SK-N-SH (cell line): Measurements from ENCODE around the gene PPP1R37. TPM values are rescaled to one million over a fixed set of nuclear protein-coding genes. Genes with fewer than 3 reads are reported as not detected.

Source experiments
- CTCF ChIA-PET: fragments of 300-600, 350-600 bp; formaldehyde crosslinking; extraction: SDS; loops from one replicate; lab custom pipeline; 2021; lab: Yijun Ruan, JAX
- POLR2A ChIA-PET: fragments of 350-600 bp; sonication (Branson Sonifier 250); formaldehyde crosslinking; extraction: SDS; loops from one replicate; lab custom pipeline; 2020; ENCODE audit warnings: antibody characterized with exemption, inconsistent platforms; lab: Yijun Ruan, JAX
- DNase-seq: peaks from one replicate; pipeline ENCODE4 v3.0.0; 2012
- H2AFZ ChIP-seq: fragments of 200-600 bp; sonication (generic); 2 replicates; pipeline ENCODE4 v1.8.1; 2016; ENCODE audit warnings: antibody characterized with exemption, mild to moderate bottlenecking, low read depth
- H3F3A ChIP-seq: fragments of 200-600 bp; sonication (generic); replicated peaks from 2 replicates; pipeline ENCODE3; 2016; ENCODE audit warnings: antibody characterized with exemption, mild to moderate bottlenecking; ENCODE audit not compliant: insufficient read depth
- H3K27ac ChIP-seq, 2 experiments: fragments of 200-500 bp in 1 of 2; fragments of 200-600 bp in 1 of 2; sonication (Bioruptor generic) in 1 of 2; sonication (generic), shearing (Covaris generic) in 1 of 2; 2 replicates each; pipeline versions ENCODE4 v1.5.1 to v1.6.1; 2014 to 2016; ENCODE audit warnings: low read depth in 2 of 2, inconsistent platforms in 1 of 2, low read length in 1 of 2, mild to moderate bottlenecking in 1 of 2, mixed read lengths in 1 of 2
- H3K27me3 ChIP-seq: fragments of 200-600 bp; sonication (generic), shearing (Covaris generic); 2 replicates; pipeline ENCODE4 v1.6.1; 2016; ENCODE audit warnings: mixed run types; ENCODE audit not compliant: insufficient read depth
- H3K36me3 ChIP-seq, 2 experiments: fragments of 200-500 bp in 1 of 2; fragments of 200-600 bp in 1 of 2; sonication (Bioruptor generic) in 1 of 2; sonication (generic) in 1 of 2; replicated peaks in 1 of 2; 2 replicates each; pipeline versions ENCODE3 to v1.5.1; 2014 to 2016; ENCODE audit warnings: low read length in 1 of 2, mild to moderate bottlenecking in 1 of 2; ENCODE audit not compliant: insufficient read depth in 2 of 2, control insufficient read depth in 1 of 2
- H3K4me1 ChIP-seq, 2 experiments: fragments of 200-500 bp in 1 of 2; fragments of 200-600 bp in 1 of 2; sonication (Bioruptor generic) in 1 of 2; sonication (generic), shearing (Covaris generic) in 1 of 2; 2 replicates each; pipeline versions ENCODE4 v1.5.1 to v1.6.1; 2014 to 2016; ENCODE audit warnings: low read depth in 1 of 2, low read length in 1 of 2, mixed run types in 1 of 2; ENCODE audit not compliant: insufficient read depth in 2 of 2, control insufficient read depth in 1 of 2
- H3K4me2 ChIP-seq: fragments of 200-600 bp; sonication (generic), shearing (Covaris generic); 2 replicates; pipeline ENCODE4 v1.6.1; 2017; ENCODE audit warnings: mixed run types
- H3K4me3 ChIP-seq, 2 experiments: fragments of 200-500 bp in 1 of 2; fragments of 200-600 bp in 1 of 2; sonication (Bioruptor generic) in 1 of 2; sonication (generic), shearing (Covaris generic) in 1 of 2; 2 replicates each; pipeline versions ENCODE4 v1.5.1 to v1.8.1; 2014 to 2016; ENCODE audit warnings: low read depth in 2 of 2, inconsistent platforms in 1 of 2, low read length in 1 of 2, mild to moderate bottlenecking in 1 of 2, mixed read lengths in 1 of 2, moderate library complexity in 1 of 2
- H3K79me2 ChIP-seq: fragments of 200-600 bp; sonication (generic); 2 replicates; pipeline ENCODE4 v1.8.1; 2017; ENCODE audit warnings: mild to moderate bottlenecking; ENCODE audit not compliant: insufficient read depth
- H3K9ac ChIP-seq: fragments of 200-600 bp; sonication (generic); 2 replicates; pipeline ENCODE4 v1.6.1; 2017; ENCODE audit warnings: mixed run types
- H3K9me2 ChIP-seq: fragments of 200-600 bp; sonication (generic); 2 replicates; pipeline ENCODE4 v1.6.1; 2017; ENCODE audit warnings: mixed run types
- H3K9me3 ChIP-seq: fragments of 200-600 bp; sonication (generic); 2 replicates; pipeline ENCODE4 v1.6.1; 2017; ENCODE audit warnings: mixed run types, mild to moderate bottlenecking, moderate library complexity
- H4K20me1 ChIP-seq: fragments of 200-600 bp; sonication (generic); 2 replicates; pipeline ENCODE4 v1.6.1; 2017; ENCODE audit warnings: mild to moderate bottlenecking, mixed run types; ENCODE audit not compliant: insufficient read depth
- CHD2 ChIP-seq: fragments of 150-350 bp; IDR thresholded peaks from 2 replicates; pipeline ENCODE4 v1.6.1; 2018; ENCODE audit warnings: low read length; ENCODE audit not compliant: partially characterized antibody
- EP300 ChIP-seq, 2 experiments: IDR thresholded peaks; 2 replicates each; pipeline versions ENCODE4 v1.4.0 to v1.6.1; 2012; ENCODE audit warnings: borderline replicate concordance in 1 of 2, low read depth in 1 of 2, low read length in 1 of 2
- FOSL2 ChIP-seq: IDR thresholded peaks from 2 replicates; pipeline ENCODE4 v1.4.0; 2012; ENCODE audit warnings: low read depth, mild to moderate bottlenecking, moderate library complexity, borderline replicate concordance
- GABPA ChIP-seq: IDR thresholded peaks from 2 replicates; pipeline ENCODE4 v1.4.0; 2012; ENCODE audit warnings: low read depth, mild to moderate bottlenecking
- IRF3 ChIP-seq: fragments of 150-350 bp; IDR thresholded peaks from 2 replicates; pipeline ENCODE4 v1.6.1; 2016; ENCODE audit warnings: mild to moderate bottlenecking, low read depth, low read length
- JUND ChIP-seq: IDR thresholded peaks from 2 replicates; pipeline ENCODE4 v1.4.0; 2012
- MAX ChIP-seq: IDR thresholded peaks from 2 replicates; pipeline ENCODE4 v1.4.0; 2012; ENCODE audit warnings: low read depth
- MXI1 ChIP-seq: IDR thresholded peaks from 2 replicates; pipeline ENCODE4 v1.6.1; 2012; ENCODE audit warnings: mild to moderate bottlenecking, low read depth, low read length, improper control_type of control experiment
- POLR2AphosphoS5 ChIP-seq: IDR thresholded peaks from 2 replicates; pipeline ENCODE4 v1.6.1; 2012; ENCODE audit warnings: low read depth, low read length
- RAD21 ChIP-seq: IDR thresholded peaks from 2 replicates; pipeline ENCODE4 v1.6.1; 2012; ENCODE audit warnings: mild to moderate bottlenecking, low read length
- RCOR1 ChIP-seq: fragments of 150-350 bp; IDR thresholded peaks from 2 replicates; pipeline ENCODE4 v1.6.1; 2017; ENCODE audit warnings: antibody characterized with exemption, low read length
- REST ChIP-seq: IDR thresholded peaks from 2 replicates; pipeline ENCODE4 v1.6.1; 2012; ENCODE audit warnings: mild to moderate bottlenecking, low read depth, low read length, moderate library complexity
- RFX5 ChIP-seq: IDR thresholded peaks from 2 replicates; pipeline ENCODE4 v1.6.1; 2012; ENCODE audit warnings: mild to moderate bottlenecking, improper control_type of control experiment, low read length
- RXRA ChIP-seq: IDR thresholded peaks from 2 replicates; pipeline ENCODE4 v1.4.0; 2012; ENCODE audit warnings: low read depth, mild to moderate bottlenecking, borderline replicate concordance
- TEAD4 ChIP-seq: IDR thresholded peaks from 2 replicates; pipeline ENCODE4 v1.4.0; 2012; ENCODE audit warnings: mild to moderate bottlenecking, borderline replicate concordance; ENCODE audit not compliant: insufficient read depth
- USF1 ChIP-seq: IDR thresholded peaks from 2 replicates; pipeline ENCODE4 v1.4.0; 2012; ENCODE audit warnings: low read depth, borderline replicate concordance
- YY1 ChIP-seq: IDR thresholded peaks from 2 replicates; pipeline ENCODE4 v1.4.0; 2012; ENCODE audit warnings: low read depth, mild to moderate bottlenecking
- ZBTB33 ChIP-seq: IDR thresholded peaks from 2 replicates; pipeline ENCODE4 v1.4.0; 2012; ENCODE audit warnings: low read depth, borderline replicate concordance
- WGBS: methylation state at CpG from one replicate; pipeline ENCODE4 v1.1.6; 2017; ENCODE audit warnings: low lambda C conversion rate; 5-methylcytosine and 5-hydroxymethylcytosine counted together
- polyA plus RNA-seq, 3 experiments: library from polyadenylated mRNA; depleted of rRNA; stranded (reverse); fragments of >200 nt; gene quantifications; 2 replicates each; pipeline ENCODE4 v1.2.3, GENCODE V29; 2012

The PPP1R37 gene
- polyA plus RNA-seq, 1 of the 3 experiments (the other 2 are of a cell fraction) = 24.4 TPM

- Histone ChIP-seq H3K9ac (no peak overlapping the region), H4K20me1 (no peaks in the 10 kb centered on the region), H3K9me3 (no peaks in the 10 kb centered on the region), H3K36me3 (no peaks in the 10 kb centered on the region), H3F3A (no peaks in the 10 kb centered on the region), H3K79me2 (no peaks in the 10 kb centered on the region), H3K9me2 (no peaks in the 10 kb centered on the region), H3K27me3 (no peaks in the 10 kb centered on the region), H2AFZ (no peak overlapping the region), H3K4me3 (no peak overlapping the region), H3K4me1 (no peaks in the 10 kb centered on the region), H3K4me2 (no peak overlapping the region), H3K27ac (no peak overlapping the region)
- 48% methylated on average over 1 of the region's 1 CpG for WGBS
- no peak for DNase-seq
- ChIA-PET POLR2A (no interaction called here), CTCF (no interaction called here)
- TF ChIP-seq RCOR1 = no peak
- TF ChIP-seq RAD21 = no peak
- no peak for TF ChIP-seq CHD2
- no peak for TF ChIP-seq RFX5
- no peak for TF ChIP-seq RXRA
- TF ChIP-seq USF1 = no peak
- no peak for TF ChIP-seq EP300 (IDR thresholded peaks at IDR 0.05; ENCODE audit: borderline replicate concordance in 1 of 2, low read depth in 1 of 2, low read length in 1 of 2)
- no peak for TF ChIP-seq REST
- no peak for TF ChIP-seq FOSL2
- TF ChIP-seq JUND = no peak
- TF ChIP-seq YY1 = no peak
- no peak for TF ChIP-seq POLR2AphosphoS5
- no peak for TF ChIP-seq MAX
These were observed 97.0 kb downstream of the PPP1R37 start for GRCh38 chr19:45189971-45190370.

DNA sequence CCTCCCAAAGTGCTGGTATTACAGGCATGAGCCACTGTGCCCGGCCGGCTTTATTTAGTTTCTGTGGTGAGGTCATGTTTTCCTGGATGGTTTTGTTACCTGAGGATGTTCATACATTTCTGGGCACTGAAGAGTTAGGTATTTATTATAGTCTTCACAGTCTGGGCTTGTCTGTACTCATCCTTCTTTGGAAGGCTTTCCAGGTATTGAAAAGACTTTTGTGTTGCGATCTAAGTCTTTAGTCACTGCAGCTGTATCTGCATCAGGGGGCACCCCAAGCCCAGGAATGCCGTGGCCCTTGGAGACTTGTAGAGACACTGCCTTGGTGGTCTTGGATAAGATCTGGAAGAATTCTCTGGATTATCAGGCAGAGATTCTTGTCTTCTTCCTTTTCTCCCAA lies 98.4 kb downstream of the PPP1R37 start:
- H3K4me3 ChIP-seq = no peak overlapping the region
- whole genome bisulfite sequencing = 91% methylated on average over 4 of the region's 4 CpGs
- no peaks in the 10 kb centered on the region for H3K4me1 ChIP-seq
- H3K79me2 ChIP-seq = no peaks in the 10 kb centered on the region
- H3K4me2 ChIP-seq = no peak overlapping the region
- no peaks in the 10 kb centered on the region for H3K9me3 ChIP-seq
- H4K20me1 ChIP-seq = no peaks in the 10 kb centered on the region
- no peak overlapping the region for H3K9ac ChIP-seq
- no peak overlapping the region for H2AFZ ChIP-seq
- no peaks in the 10 kb centered on the region for H3K36me3 ChIP-seq
- H3K27ac ChIP-seq = no peak overlapping the region
- ChIA-PET CTCF (interaction anchor here (0.9 to 1.6 kb wide), 2 partner anchors 9 to 55 kb away, joined by 3 to 4 read pairs; no protein-coding TSS in a partner anchor), POLR2A (no interaction called here)
- H3F3A ChIP-seq = no peaks in the 10 kb centered on the region
- H3K9me2 ChIP-seq = no peaks in the 10 kb centered on the region
- no peaks in the 10 kb centered on the region for H3K27me3 ChIP-seq
- no peak for DNase-seq
- no peak for TF ChIP-seq IRF3
- TF ChIP-seq ZBTB33 = no peak
- TF ChIP-seq TEAD4 = no peak
- no peak for TF ChIP-seq YY1
- no peak for TF ChIP-seq GABPA
- no peak for TF ChIP-seq JUND
- TF ChIP-seq MXI1 = no peak
- no peak for TF ChIP-seq POLR2AphosphoS5
- TF ChIP-seq, all 33 proteins: peak for 0
